Lower leg skin (tissue), 4 donors: ENCODE results near the gene C10orf71. TPM values are rescaled to one million over a fixed set of nuclear protein-coding genes. Genes with fewer than 3 reads are reported as not detected.
A peak's percentile ranks its signal among the peaks of the same experiment; 100 is the strongest.

ENCODE experiments used
- DNase-seq, 2 donors: peaks; one replicate each; pipeline ENCODE4 v3.0.0-alpha.2; 2019; ENCODE audit warnings: low spot score in 2 of 2
- H3K4me3 ChIP-seq: fragments of 200-600 bp; sonication (generic); 2 replicates; pipeline ENCODE4 v1.5.1; 2017; ENCODE audit warnings: mild to moderate bottlenecking, low read depth; ENCODE audit not compliant: poor library complexity, severe bottlenecking
- POLR2A ChIP-seq, 2 donors: fragments of 450-650 bp; IDR thresholded peaks; one replicate each; pipeline ENCODE4 v1.6.1; 2016 to 2017; ENCODE audit warnings: antibody characterized with exemption in 2 of 2, mild to moderate bottlenecking in 1 of 2, moderate library complexity in 1 of 2
- WGBS, 2 donors: methylation state at CpG; one replicate each; pipeline ENCODE4 v1.1.5; 2018; 5-methylcytosine and 5-hydroxymethylcytosine counted together
- intact Hi-C: fragments of 100-400 bp; cut with DNase I; formaldehyde crosslinking; loops from one replicate; pipeline ENCODE4 v1.15.0; 2023; ENCODE audit warnings: low total_unique reads
- total RNA-seq, 4 donors: library from RNA; depleted of rRNA; stranded (reverse); fragments of >200 nt; gene quantifications; one replicate each; pipeline ENCODE4 v1.1.0, GENCODE V29; 2016
- TF ChIP-seq, protein P1 (sequence below), 3 donors: fragments of 450-650 bp; IDR thresholded peaks; one replicate each; pipeline ENCODE4 v1.5.1; 2016; ENCODE audit warnings: antibody characterized with exemption in 3 of 3, mild to moderate bottlenecking in 3 of 3, moderate library complexity in 2 of 3

C10orf71 gene
- total RNA-seq, 4 donors from 2014 or later, result not detected

GRCh38 chr10:49350138-49350537, 51.2 kb downstream of the C10orf71 start:
- H3K4me3 ChIP-seq, result no peak overlapping the region
- TF ChIP-seq, protein P1, sequence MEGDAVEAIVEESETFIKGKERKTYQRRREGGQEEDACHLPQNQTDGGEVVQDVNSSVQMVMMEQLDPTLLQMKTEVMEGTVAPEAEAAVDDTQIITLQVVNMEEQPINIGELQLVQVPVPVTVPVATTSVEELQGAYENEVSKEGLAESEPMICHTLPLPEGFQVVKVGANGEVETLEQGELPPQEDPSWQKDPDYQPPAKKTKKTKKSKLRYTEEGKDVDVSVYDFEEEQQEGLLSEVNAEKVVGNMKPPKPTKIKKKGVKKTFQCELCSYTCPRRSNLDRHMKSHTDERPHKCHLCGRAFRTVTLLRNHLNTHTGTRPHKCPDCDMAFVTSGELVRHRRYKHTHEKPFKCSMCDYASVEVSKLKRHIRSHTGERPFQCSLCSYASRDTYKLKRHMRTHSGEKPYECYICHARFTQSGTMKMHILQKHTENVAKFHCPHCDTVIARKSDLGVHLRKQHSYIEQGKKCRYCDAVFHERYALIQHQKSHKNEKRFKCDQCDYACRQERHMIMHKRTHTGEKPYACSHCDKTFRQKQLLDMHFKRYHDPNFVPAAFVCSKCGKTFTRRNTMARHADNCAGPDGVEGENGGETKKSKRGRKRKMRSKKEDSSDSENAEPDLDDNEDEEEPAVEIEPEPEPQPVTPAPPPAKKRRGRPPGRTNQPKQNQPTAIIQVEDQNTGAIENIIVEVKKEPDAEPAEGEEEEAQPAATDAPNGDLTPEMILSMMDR (IDR thresholded peaks at IDR 0.05), result no peak
- no peak for TF ChIP-seq POLR2A (IDR thresholded peaks at IDR 0.05)
- intact Hi-C loops, result no loop called here
- DNase-seq, result peak in 1 of 2 donors; percentile 45

DNA sequence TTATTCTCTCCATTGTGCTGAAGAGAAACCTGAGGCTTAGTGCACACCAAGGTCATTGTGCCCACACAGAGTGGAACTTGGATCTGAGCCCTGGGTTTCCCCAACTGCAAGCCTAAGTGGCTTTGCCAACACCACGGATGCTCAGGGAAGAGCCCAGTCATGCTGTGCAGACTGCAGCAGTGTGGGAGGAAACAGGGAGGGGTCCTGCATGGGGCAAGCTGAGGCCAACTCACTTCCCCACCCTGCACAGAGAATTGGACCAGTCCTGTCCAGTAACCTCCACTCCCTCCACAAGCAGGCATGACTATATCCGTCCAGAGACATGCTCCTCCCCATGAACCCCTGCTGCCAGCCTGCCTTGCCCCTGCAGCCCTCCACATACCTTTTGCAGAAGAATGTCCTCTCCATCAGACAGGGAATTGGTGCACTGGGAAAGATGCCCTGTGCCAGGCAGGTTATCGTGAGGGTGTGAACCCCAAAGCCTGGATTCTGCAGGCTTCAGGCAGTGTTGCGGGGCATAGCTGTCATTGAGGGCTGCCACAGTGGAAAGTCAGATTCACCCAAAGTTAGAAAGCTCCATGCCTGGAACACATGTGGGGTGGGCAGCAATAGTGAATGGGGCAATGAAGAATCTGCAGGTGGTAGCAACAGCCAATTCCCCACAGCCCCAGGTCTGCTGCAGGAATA, 52.0 kb downstream of the C10orf71 start:
- no peak overlapping the region for H3K4me3 ChIP-seq
- intact Hi-C loops, result no loop called here
- TF ChIP-seq, protein P1 (IDR thresholded peaks at IDR 0.05), result no peak
- TF ChIP-seq POLR2A (IDR thresholded peaks at IDR 0.05), result no peak
- peak in 1 of 2 donors; percentile 64 for DNase-seq
- 63 to 66% methylated on average over 4 of the region's 4 CpGs for WGBS, 2 donors

GRCh38 chr10:49351669-49352068, 52.7 kb downstream of the C10orf71 start:
- intact Hi-C loops, result no loop called here
- H3K4me3 ChIP-seq, result no peak overlapping the region
- peak in 1 of 2 donors; percentile 36 for DNase-seq
- 61 to 63% methylated on average over 4 of the region's 4 CpGs for WGBS, 2 donors
- TF ChIP-seq, protein P1 (IDR thresholded peaks at IDR 0.05), result no peak
- no peak for TF ChIP-seq POLR2A (IDR thresholded peaks at IDR 0.05)

DNA sequence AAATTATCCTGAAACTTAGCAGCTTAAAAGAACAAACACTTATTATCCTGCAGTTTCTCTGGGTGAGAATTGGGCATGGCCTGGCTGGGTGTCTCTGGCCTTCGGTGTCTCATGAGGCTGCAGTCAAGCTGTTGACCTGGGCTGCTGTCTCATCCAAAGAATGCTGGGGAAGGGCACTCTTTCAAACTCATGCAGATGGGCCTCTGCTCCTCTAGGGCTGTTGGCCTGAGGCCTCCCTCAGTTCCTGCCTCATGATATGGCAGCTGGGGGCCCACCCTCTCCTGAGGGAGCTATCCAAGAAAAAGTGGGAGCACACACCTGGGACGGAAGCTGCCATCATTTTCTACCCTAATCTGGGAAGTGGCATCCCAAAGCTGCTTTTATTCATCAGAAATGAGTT, 53.4 kb downstream of the C10orf71 start:
- 78 to 80% methylated on average over 2 of the region's 2 CpGs for whole genome bisulfite sequencing, 2 donors
- TF ChIP-seq POLR2A (IDR thresholded peaks at IDR 0.05), result no peak
- TF ChIP-seq, protein P1 (IDR thresholded peaks at IDR 0.05), result no peak
- intact Hi-C loops, result no loop called here
- no peak overlapping the region for H3K4me3 ChIP-seq
- DNase-seq, result peak in 1 of 2 donors; percentile 37

- DNase-seq, result peak in 1 of 2 donors; percentile 63
- TF ChIP-seq, protein P1 (IDR thresholded peaks at IDR 0.05), result no peak
- no peak for TF ChIP-seq POLR2A (IDR thresholded peaks at IDR 0.05)
- WGBS, 2 donors, result 76 to 79% methylated on average over 6 of the region's 6 CpGs
- intact Hi-C loops, result no loop called here
- no peak overlapping the region for H3K4me3 ChIP-seq
Observed at GRCh38 chr10:49353026-49353894, 54.3 kb downstream of the C10orf71 start.
